B cell (primary cell): ENCODE data around the gene NOMO2. TPM values are rescaled to one million over a fixed set of nuclear protein-coding genes. Genes with fewer than 3 reads are reported as not detected.
"Not testable (repeated sequence)": the region's sequence is repeated elsewhere in the genome, so short reads cannot be mapped to it uniquely, and the experiment has no call there.

ENCODE experiments used
- ATAC-seq: fragments of 200-7000 bp; cut with Tn5 transposase; one replicate; pipeline ENCODE4 v1.10.0; 2021; ENCODE audit warnings: low read depth, mild to moderate bottlenecking, moderate number of reproducible peaks, moderate library complexity
- CTCF ChIA-PET: fragments of 350-600 bp; sonication (Branson Sonifier 250); formaldehyde crosslinking; loops from one replicate; lab custom pipeline; 2021; ENCODE audit warnings: antibody characterized with exemption, inconsistent platforms; lab: Charles Lee
- POLR2A ChIA-PET: fragments of 350-600 bp; sonication (Branson Sonifier 250); formaldehyde crosslinking; loops from one replicate; lab custom pipeline; 2021; ENCODE audit warnings: antibody characterized with exemption; lab: Charles Lee
- DNase-seq: peaks from one replicate; pipeline ENCODE4 v3.0.0; 2013
- H2AFZ ChIP-seq: 2 replicates; pipeline ENCODE4 v1.6.1; 2012; ENCODE audit warnings: mild to moderate bottlenecking, low read depth, low read length; ENCODE audit not compliant: insufficient read depth, poor library complexity, severe bottlenecking
- H3K27ac ChIP-seq, 2 donors: 1 replicate in 1 of 2; 2 replicates in 1 of 2; pipeline ENCODE4 v1.5.1; 2012 to 2013; ENCODE audit warnings: low read length in 2 of 2, mild to moderate bottlenecking in 2 of 2, moderate library complexity in 1 of 2
- H3K27me3 ChIP-seq, 4 experiments: fragments of 200-600 bp in 1 of 4; sonication (generic) in 1 of 4; replicated peaks in 1 of 4; 1 replicate in 2 of 4; 2 replicates in 2 of 4; pipeline versions ENCODE4 v1.6.1 to v1.7.0; 2013 to 2016; ENCODE audit warnings: low read length in 3 of 4, mild to moderate bottlenecking in 2 of 4, mixed read lengths in 1 of 4, moderate library complexity in 1 of 4; ENCODE audit not compliant: insufficient read depth in 4 of 4, control insufficient read depth in 3 of 4; ENCODE audit errors: control extremely low read depth in 1 of 4
- H3K36me3 ChIP-seq, 2 experiments: replicated peaks in 1 of 2; 1 replicate in 1 of 2; 2 replicates in 1 of 2; pipeline versions ENCODE4 v1.6.1 to v1.7.1; 2013; ENCODE audit warnings: low read length in 1 of 2; ENCODE audit not compliant: insufficient read depth in 2 of 2, control insufficient read depth in 1 of 2; ENCODE audit errors: control extremely low read depth in 1 of 2, extremely low read depth in 1 of 2
- H3K4me1 ChIP-seq, 2 donors: fragments of 200-600 bp in 1 of 2; sonication (generic) in 1 of 2; 1 replicate in 1 of 2; 2 replicates in 1 of 2; pipeline versions ENCODE4 v1.5.1 to v1.6.1; 2013 to 2017; ENCODE audit warnings: low read length in 2 of 2; ENCODE audit not compliant: control insufficient read depth in 2 of 2, insufficient read depth in 2 of 2
- H3K4me2 ChIP-seq: replicated peaks from 2 replicates; pipeline ENCODE3; 2012; ENCODE audit warnings: mild to moderate bottlenecking, low read depth, low read length; ENCODE audit not compliant: poor library complexity, severe bottlenecking
- H3K4me3 ChIP-seq, 5 experiments: fragments of 200-600 bp in 1 of 5; sonication (generic) in 1 of 5; 1 replicate in 3 of 5; 2 replicates in 2 of 5; pipeline versions ENCODE4 v1.5.1 to v1.7.0; 2011 to 2016; ENCODE audit warnings: low read length in 4 of 5, mild to moderate bottlenecking in 4 of 5, low read depth in 2 of 5, control low read depth in 1 of 5, moderate library complexity in 1 of 5; ENCODE audit not compliant: insufficient read depth in 1 of 5; ENCODE audit errors: control extremely low read depth in 1 of 5, extremely low read depth in 1 of 5
- H3K79me2 ChIP-seq: fragments of 200-600 bp; sonication (generic); one replicate; pipeline ENCODE4 v1.6.0; 2016; ENCODE audit warnings: low read length; ENCODE audit not compliant: control insufficient read depth, insufficient read depth
- H3K9ac ChIP-seq: fragments of 200-600 bp; sonication (generic); 2 replicates; pipeline ENCODE4 v1.6.1; 2017; ENCODE audit warnings: mild to moderate bottlenecking, low read length, moderate library complexity
- H3K9me3 ChIP-seq, 3 donors: one replicate each; pipeline versions ENCODE4 v1.6.1 to v1.7.1; 2013; ENCODE audit warnings: low read length in 2 of 3; ENCODE audit not compliant: control insufficient read depth in 2 of 3, insufficient read depth in 1 of 3; ENCODE audit errors: control extremely low read depth in 1 of 3
- H4K20me1 ChIP-seq: 2 replicates; pipeline ENCODE4 v1.6.0; 2012; ENCODE audit warnings: mild to moderate bottlenecking, low read length; ENCODE audit not compliant: insufficient read depth, control insufficient read depth, poor library complexity, severe bottlenecking
- H3K27ac Mint-ChIP-seq: one replicate; pipeline ENCODE4 v1.8.0; 2021; ENCODE audit warnings: mixed read lengths
- H3K27me3 Mint-ChIP-seq: one replicate; pipeline ENCODE4 v1.8.0; 2021; ENCODE audit warnings: mixed read lengths
- H3K4me1 Mint-ChIP-seq: one replicate; pipeline ENCODE4 v1.8.0; 2021; ENCODE audit warnings: mixed read lengths
- H3K4me3 Mint-ChIP-seq: one replicate; pipeline ENCODE4 v1.8.0; 2021; ENCODE audit warnings: mixed read lengths
- H3K9me3 Mint-ChIP-seq: one replicate; pipeline ENCODE4 v1.8.0; 2022; ENCODE audit warnings: mixed read lengths; ENCODE audit not compliant: insufficient read depth
- CTCF ChIP-seq: fragments of 200-600 bp; IDR thresholded peaks from one replicate; pipeline ENCODE4 v1.8.0; 2022; ENCODE audit warnings: antibody characterized with exemption, mild to moderate bottlenecking
- EZH2 ChIP-seq: IDR thresholded peaks from 2 replicates; pipeline ENCODE4 v1.6.1; 2012; ENCODE audit warnings: borderline replicate concordance, low read depth, mild to moderate bottlenecking, moderate library complexity, low read length; ENCODE audit not compliant: insufficient read depth, poor library complexity, severe bottlenecking
- WGBS: methylation state at CpG from one replicate; pipeline ENCODE4 v1.1.5; 2013; ENCODE audit warnings: missing lambda C conversion rate; ENCODE audit not compliant: insufficient coverage; 5-methylcytosine and 5-hydroxymethylcytosine counted together
- intact Hi-C: fragments of 100-400 bp; cut with micrococcal nuclease; formaldehyde crosslinking; loops from one replicate; pipeline ENCODE4 v1.10.0; 2022
- polyA plus RNA-seq: library from polyadenylated mRNA; depleted of rRNA; stranded (reverse); fragments of >200 nt; gene quantifications from 2 replicates; pipeline ENCODE4 v1.2.3, GENCODE V29; 2012
- total RNA-seq, 2 donors: library from RNA; stranded (reverse); fragments of 120-200 nt in 1 of 2; gene quantifications; 1 replicate in 1 of 2; 2 replicates in 1 of 2; pipeline versions ENCODE4 v1.2.3 to v1.2.4, GENCODE V29; 2013 to 2022

NOMO2 gene
- total and polyA plus RNA-seq, 2 donors (not counting 1 experiment from before 2014, with no cell fraction given), result 41.2 to 47.2 TPM

DNA sequence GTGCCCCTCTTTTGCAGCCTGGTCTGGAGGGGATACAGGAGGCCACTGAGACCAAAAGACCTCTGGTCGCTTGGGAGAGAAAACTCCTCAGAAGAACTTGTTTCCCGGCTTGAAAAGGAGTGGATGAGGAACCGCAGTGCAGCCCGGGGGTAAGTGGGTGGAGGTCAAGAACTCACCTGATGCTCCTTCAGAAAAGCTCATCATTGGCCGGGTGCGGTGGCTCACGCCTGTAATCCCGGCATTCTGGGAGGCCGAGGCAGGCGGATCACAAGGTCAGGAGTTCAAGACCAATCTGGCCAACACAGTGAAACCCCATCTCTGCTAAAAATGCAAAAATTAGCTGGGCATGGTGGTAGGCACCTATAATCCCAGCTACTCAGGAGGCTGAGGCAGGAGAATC lies 23.9 kb upstream of the NOMO2 start:
- H3K79me2 ChIP-seq, H3K4me3 ChIP-seq, H3K9me3 Mint-ChIP-seq, H3K9me3 ChIP-seq, H3K4me3 Mint-ChIP-seq, H3K36me3 ChIP-seq, POLR2A ChIA-PET, H3K4me2 ChIP-seq, H3K27me3 ChIP-seq, CTCF ChIA-PET, H3K4me1 Mint-ChIP-seq, H3K4me1 ChIP-seq, DNase-seq, H2AFZ ChIP-seq, H4K20me1 ChIP-seq, intact Hi-C loops, H3K27me3 Mint-ChIP-seq, H3K27ac ChIP-seq, ATAC-seq, H3K9ac ChIP-seq, H3K27ac Mint-ChIP-seq: not testable (repeated sequence)
- 97% methylated on average over 8 of the region's 10 CpGs for WGBS

DNA sequence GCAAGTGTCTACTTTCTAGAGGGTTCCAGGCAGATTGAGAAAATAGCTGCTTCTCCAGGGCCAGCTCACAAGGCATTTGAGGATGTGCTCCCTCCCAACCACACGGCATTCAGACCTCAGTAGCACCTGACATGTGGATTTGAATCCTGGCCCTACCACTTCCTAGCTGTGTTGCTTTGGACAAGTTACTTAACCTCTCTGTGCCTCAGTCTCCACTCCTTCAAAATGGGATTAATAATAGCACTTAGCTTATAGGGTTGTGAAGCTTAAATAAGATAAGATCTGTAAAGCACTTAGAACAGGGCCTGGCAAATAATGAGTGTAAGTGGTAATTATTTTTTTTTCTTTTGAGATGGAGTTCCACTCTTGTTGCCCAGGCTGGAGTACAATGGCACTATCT lies 21.0 kb upstream of the NOMO2 start:
- no peaks in the 10 kb centered on the region for H3K79me2 ChIP-seq
- Mint-ChIP-seq H3K4me1 (no peaks in the 10 kb centered on the region), H3K4me3 (no peak overlapping the region), H3K27me3 (no peaks in the 10 kb centered on the region), H3K9me3 (no peaks in the 10 kb centered on the region), H3K27ac (no peak overlapping the region)
- TF ChIP-seq EZH2, result no peak
- no peak for TF ChIP-seq CTCF
- no peak for ATAC-seq
- H3K27me3 ChIP-seq, result no peaks in the 10 kb centered on the region
- H3K4me2 ChIP-seq, result no peak overlapping the region
- no peak overlapping the region for H3K4me3 ChIP-seq
- CTCF ChIA-PET, result no interaction called here
- intact Hi-C loops, result no loop called here
- H3K9me3 ChIP-seq, result no peaks in the 10 kb centered on the region
- no CpG with 5 or more reads among the region's 1 CpG for WGBS
- POLR2A ChIA-PET, result no interaction called here
- H3K4me1 ChIP-seq, result no peaks in the 10 kb centered on the region
- H3K36me3 ChIP-seq, result no peaks in the 10 kb centered on the region
- no peaks in the 10 kb centered on the region for H4K20me1 ChIP-seq
- H2AFZ ChIP-seq, result no peak overlapping the region
- H3K27ac ChIP-seq, result no peak overlapping the region
- no peak overlapping the region for H3K9ac ChIP-seq
- DNase-seq, result no peak

DNA sequence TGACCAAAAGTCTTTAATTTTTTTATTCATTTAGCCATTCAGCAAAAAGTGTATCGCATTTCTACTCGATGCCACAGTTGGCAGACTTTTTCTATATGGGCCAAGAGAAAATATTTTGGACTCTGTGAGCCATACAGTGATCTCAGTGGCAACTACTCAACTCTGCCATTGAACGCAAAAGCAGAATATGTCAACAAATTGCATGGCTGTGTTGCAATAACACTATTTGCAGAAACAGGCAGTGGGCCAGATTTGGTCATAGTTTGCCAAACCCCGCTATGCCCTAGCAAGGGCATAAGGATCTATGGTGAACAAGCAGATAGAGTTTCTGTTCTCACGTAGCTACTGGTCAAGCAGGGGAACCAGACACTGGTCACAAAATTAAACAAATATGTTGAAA lies 18.5 kb upstream of the NOMO2 start:
- H3K27me3 Mint-ChIP-seq, intact Hi-C loops, H3K27ac Mint-ChIP-seq, H3K4me1 ChIP-seq, H3K4me3 Mint-ChIP-seq, H3K4me1 Mint-ChIP-seq, H3K27ac ChIP-seq, H3K9ac ChIP-seq, H3K27me3 ChIP-seq, DNase-seq, CTCF ChIA-PET, H3K4me3 ChIP-seq, H4K20me1 ChIP-seq, POLR2A ChIA-PET, H2AFZ ChIP-seq, H3K4me2 ChIP-seq, ATAC-seq, H3K36me3 ChIP-seq, H3K9me3 Mint-ChIP-seq, H3K79me2 ChIP-seq, H3K9me3 ChIP-seq: not testable (repeated sequence)
- no CpG with 5 or more reads among the region's 5 CpGs for WGBS
